SU-DHL-6 (cell line): ENCODE data around the gene HOXB7.

Experiments used
- H2AFZ ChIP-seq: fragments of 200-600 bp; sonication (generic); 2 replicates; pipeline ENCODE4 v1.6.1; 2014; ENCODE audit warnings: low read depth, mild to moderate bottlenecking, moderate library complexity, mixed read lengths, antibody characterized with exemption, low read length; ENCODE audit not compliant: severe bottlenecking
- H3F3A ChIP-seq: fragments of 200-600 bp; shearing (Covaris generic); 2 replicates; pipeline ENCODE4 v1.6.0; 2016; ENCODE audit warnings: antibody characterized with exemption, mild to moderate bottlenecking; ENCODE audit not compliant: insufficient read depth
- H3K27ac ChIP-seq: fragments of 200-600 bp; sonication (generic); 2 replicates; pipeline ENCODE4 v1.5.1; 2016; ENCODE audit warnings: low read depth, mild to moderate bottlenecking, low read length, moderate library complexity, mixed read lengths
- H3K27me3 ChIP-seq: fragments of 200-600 bp; sonication (generic), shearing (Covaris generic); 2 replicates; pipeline ENCODE4 v1.6.0; 2014; ENCODE audit warnings: mild to moderate bottlenecking, low read length
- H3K36me3 ChIP-seq: fragments of 200-600 bp; sonication (generic); 2 replicates; pipeline ENCODE4 v1.6.1; 2014; ENCODE audit warnings: mild to moderate bottlenecking, low read length, mixed read lengths
- H3K4me2 ChIP-seq: fragments of 300-600, 200-600 bp; shearing (Covaris generic), sonication (generic); 2 replicates; pipeline ENCODE4 v1.6.0; 2014; ENCODE audit warnings: low read length, low read depth, mild to moderate bottlenecking; ENCODE audit not compliant: poor library complexity, severe bottlenecking
- H3K4me3 ChIP-seq: fragments of 200-600 bp; sonication (generic); 2 replicates; pipeline ENCODE4 v1.5.1; 2014; ENCODE audit warnings: antibody characterized with exemption, low read length, mild to moderate bottlenecking, mixed read lengths; ENCODE audit not compliant: insufficient read depth, poor library complexity, severe bottlenecking
- H3K79me2 ChIP-seq: fragments of 200-600 bp; sonication (generic); 2 replicates; pipeline ENCODE4 v1.6.1; 2014; ENCODE audit warnings: mild to moderate bottlenecking, low read length, moderate library complexity; ENCODE audit not compliant: insufficient read depth
- H3K9ac ChIP-seq: fragments of 200-600 bp; sonication (generic); 2 replicates; pipeline ENCODE4 v1.7.0; 2014; ENCODE audit warnings: mild to moderate bottlenecking, low read length
- H3K9me2 ChIP-seq: fragments of 200-600 bp; sonication (generic); replicated peaks from 2 replicates; pipeline ENCODE4 v1.6.1; 2014; ENCODE audit warnings: low read length; ENCODE audit not compliant: insufficient read depth
- H3K9me3 ChIP-seq: fragments of 200-600 bp; sonication (generic); 2 replicates; pipeline ENCODE4 v1.6.1; 2014; ENCODE audit warnings: low read length, mixed read lengths; ENCODE audit not compliant: insufficient read depth
- H4K20me1 ChIP-seq: fragments of 200-600 bp; sonication (generic); 2 replicates; pipeline ENCODE4 v1.6.1; 2014; ENCODE audit warnings: low read depth, mild to moderate bottlenecking, antibody characterized with exemption, low read length, moderate library complexity, mixed read lengths
- CTCF ChIP-seq: fragments of 200-600 bp; sonication (generic); IDR thresholded peaks from one replicate; pipeline ENCODE4 v1.5.1; 2017; ENCODE audit warnings: antibody characterized with exemption, mild to moderate bottlenecking, low read length, moderate library complexity; ENCODE audit not compliant: insufficient read depth, poor library complexity, severe bottlenecking
- EZH2phosphoT487 ChIP-seq: fragments of 200-600 bp; sonication (generic), shearing (Covaris generic); conservative IDR thresholded peaks from 2 replicates; pipeline ENCODE4 v1.6.1; 2018; ENCODE audit warnings: mild to moderate bottlenecking, antibody characterized with exemption, low read length, moderate library complexity, mixed read lengths

The HOXB7 gene

GRCh38 chr17:48622857-48623256 is 12.0 kb upstream of the HOXB7 start:
- no peaks in the 10 kb centered on the region for H3K9me2 ChIP-seq
- no peak overlapping the region for H3K4me3 ChIP-seq
- no peak overlapping the region for H3K27ac ChIP-seq
- H3K79me2 ChIP-seq, result no peaks in the 10 kb centered on the region
- H3K9me3 ChIP-seq, result no peaks in the 10 kb centered on the region
- H3K36me3 ChIP-seq, result no peaks in the 10 kb centered on the region
- TF ChIP-seq CTCF (no peak), EZH2phosphoT487 (no peak)
- H3F3A ChIP-seq, result no peaks in the 10 kb centered on the region
- no peaks in the 10 kb centered on the region for H3K27me3 ChIP-seq
- H3K9ac ChIP-seq, result no peak overlapping the region
- no peak overlapping the region for H2AFZ ChIP-seq
- H3K4me2 ChIP-seq, result no peak overlapping the region
- no peaks in the 10 kb centered on the region for H4K20me1 ChIP-seq

GRCh38 chr17:48621410-48622392 is 10.9 kb upstream of the HOXB7 start:
- H3K4me2 ChIP-seq, result no peak overlapping the region

GRCh38 chr17:48620461-48621139 is 9.8 kb upstream of the HOXB7 start:
- Histone ChIP-seq H3K79me2 (no peaks in the 10 kb centered on the region), H3K9me3 (no peaks in the 10 kb centered on the region), H3F3A (no peaks in the 10 kb centered on the region), H3K36me3 (no peaks in the 10 kb centered on the region), H3K27ac (no peak overlapping the region), H3K4me2 (no peak overlapping the region), H4K20me1 (no peaks in the 10 kb centered on the region), H3K4me3 (no peak overlapping the region), H3K9ac (no peak overlapping the region), H3K9me2 (no peaks in the 10 kb centered on the region), H3K27me3 (no peaks in the 10 kb centered on the region), H2AFZ (no peak overlapping the region)
- TF ChIP-seq EZH2phosphoT487, result no peak
- TF ChIP-seq CTCF, result no peak

More at GRCh38 chr17:48621410-48622392, 10.9 kb upstream of the HOXB7 start:
- Histone ChIP-seq H4K20me1 (no peaks in the 10 kb centered on the region), H3K4me3 (no peak overlapping the region), H3K79me2 (no peaks in the 10 kb centered on the region), H3F3A (no peaks in the 10 kb centered on the region), H3K9me3 (no peaks in the 10 kb centered on the region), H3K9ac (no peak overlapping the region), H3K27ac (no peak overlapping the region), H2AFZ (no peak overlapping the region), H3K9me2 (no peaks in the 10 kb centered on the region), H3K27me3 (no peaks in the 10 kb centered on the region), H3K36me3 (no peaks in the 10 kb centered on the region)
- no peak for TF ChIP-seq EZH2phosphoT487
- TF ChIP-seq CTCF, result no peak
